SU-DHL-6 (cell line): ENCODE data around the gene SLC6A20.

Experiments used
- H2AFZ ChIP-seq: fragments of 200-600 bp; sonication (generic); 2 replicates; pipeline ENCODE4 v1.6.1; 2014; ENCODE audit warnings: low read depth, mild to moderate bottlenecking, moderate library complexity, mixed read lengths, antibody characterized with exemption, low read length; ENCODE audit not compliant: severe bottlenecking
- H3F3A ChIP-seq: fragments of 200-600 bp; shearing (Covaris generic); 2 replicates; pipeline ENCODE4 v1.6.0; 2016; ENCODE audit warnings: antibody characterized with exemption, mild to moderate bottlenecking; ENCODE audit not compliant: insufficient read depth
- H3K27ac ChIP-seq: fragments of 200-600 bp; sonication (generic); 2 replicates; pipeline ENCODE4 v1.5.1; 2016; ENCODE audit warnings: low read depth, mild to moderate bottlenecking, low read length, moderate library complexity, mixed read lengths
- H3K27me3 ChIP-seq: fragments of 200-600 bp; sonication (generic), shearing (Covaris generic); 2 replicates; pipeline ENCODE4 v1.6.0; 2014; ENCODE audit warnings: mild to moderate bottlenecking, low read length
- H3K36me3 ChIP-seq: fragments of 200-600 bp; sonication (generic); 2 replicates; pipeline ENCODE4 v1.6.1; 2014; ENCODE audit warnings: mild to moderate bottlenecking, low read length, mixed read lengths
- H3K4me2 ChIP-seq: fragments of 300-600, 200-600 bp; shearing (Covaris generic), sonication (generic); 2 replicates; pipeline ENCODE4 v1.6.0; 2014; ENCODE audit warnings: low read length, low read depth, mild to moderate bottlenecking; ENCODE audit not compliant: poor library complexity, severe bottlenecking
- H3K4me3 ChIP-seq: fragments of 200-600 bp; sonication (generic); 2 replicates; pipeline ENCODE4 v1.5.1; 2014; ENCODE audit warnings: antibody characterized with exemption, low read length, mild to moderate bottlenecking, mixed read lengths; ENCODE audit not compliant: insufficient read depth, poor library complexity, severe bottlenecking
- H3K79me2 ChIP-seq: fragments of 200-600 bp; sonication (generic); 2 replicates; pipeline ENCODE4 v1.6.1; 2014; ENCODE audit warnings: mild to moderate bottlenecking, low read length, moderate library complexity; ENCODE audit not compliant: insufficient read depth
- H3K9ac ChIP-seq: fragments of 200-600 bp; sonication (generic); 2 replicates; pipeline ENCODE4 v1.7.0; 2014; ENCODE audit warnings: mild to moderate bottlenecking, low read length
- H3K9me2 ChIP-seq: fragments of 200-600 bp; sonication (generic); replicated peaks from 2 replicates; pipeline ENCODE4 v1.6.1; 2014; ENCODE audit warnings: low read length; ENCODE audit not compliant: insufficient read depth
- H3K9me3 ChIP-seq: fragments of 200-600 bp; sonication (generic); 2 replicates; pipeline ENCODE4 v1.6.1; 2014; ENCODE audit warnings: low read length, mixed read lengths; ENCODE audit not compliant: insufficient read depth
- H4K20me1 ChIP-seq: fragments of 200-600 bp; sonication (generic); 2 replicates; pipeline ENCODE4 v1.6.1; 2014; ENCODE audit warnings: low read depth, mild to moderate bottlenecking, antibody characterized with exemption, low read length, moderate library complexity, mixed read lengths
- EZH2phosphoT487 ChIP-seq: fragments of 200-600 bp; sonication (generic), shearing (Covaris generic); conservative IDR thresholded peaks from 2 replicates; pipeline ENCODE4 v1.6.1; 2018; ENCODE audit warnings: mild to moderate bottlenecking, antibody characterized with exemption, low read length, moderate library complexity, mixed read lengths
- TF ChIP-seq, protein P1 (sequence below): fragments of 200-600 bp; sonication (generic); IDR thresholded peaks from one replicate; pipeline ENCODE4 v1.5.1; 2017; ENCODE audit warnings: antibody characterized with exemption, mild to moderate bottlenecking, low read length, moderate library complexity; ENCODE audit not compliant: insufficient read depth, poor library complexity, severe bottlenecking

The SLC6A20 gene

DNA sequence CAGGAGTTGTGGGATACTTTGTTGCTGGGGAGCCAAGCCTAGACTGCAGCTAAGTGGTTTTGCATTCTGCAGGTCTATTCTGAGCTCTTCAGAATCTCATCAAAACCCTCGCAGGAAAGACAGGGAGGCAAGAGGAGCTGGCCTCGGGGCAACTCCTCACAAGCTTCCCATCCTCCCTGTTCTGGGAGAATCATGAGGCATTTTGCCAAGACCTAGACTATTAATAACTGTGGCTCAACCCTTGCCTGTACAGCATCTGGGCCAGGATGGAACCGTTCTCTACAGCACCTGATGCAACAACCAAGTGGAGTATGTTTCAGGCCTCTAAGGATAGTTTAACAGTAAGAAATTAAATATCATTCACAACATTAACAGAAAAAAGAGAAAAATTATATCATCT, 20.2 kb upstream of the SLC6A20 start:
- no peak overlapping the region for H2AFZ ChIP-seq
- no peak overlapping the region for H3K9ac ChIP-seq
- no peaks in the 10 kb centered on the region for H3K79me2 ChIP-seq
- H3K27me3 ChIP-seq, result no peaks in the 10 kb centered on the region
- no peak overlapping the region for H3K4me2 ChIP-seq
- H3F3A ChIP-seq, result no peaks in the 10 kb centered on the region
- no peaks in the 10 kb centered on the region for H3K9me3 ChIP-seq
- H3K36me3 ChIP-seq, result no peaks in the 10 kb centered on the region
- H3K4me3 ChIP-seq, result no peak overlapping the region
- no peaks in the 10 kb centered on the region for H3K9me2 ChIP-seq
- no peak overlapping the region for H3K27ac ChIP-seq
- TF ChIP-seq, protein P1, sequence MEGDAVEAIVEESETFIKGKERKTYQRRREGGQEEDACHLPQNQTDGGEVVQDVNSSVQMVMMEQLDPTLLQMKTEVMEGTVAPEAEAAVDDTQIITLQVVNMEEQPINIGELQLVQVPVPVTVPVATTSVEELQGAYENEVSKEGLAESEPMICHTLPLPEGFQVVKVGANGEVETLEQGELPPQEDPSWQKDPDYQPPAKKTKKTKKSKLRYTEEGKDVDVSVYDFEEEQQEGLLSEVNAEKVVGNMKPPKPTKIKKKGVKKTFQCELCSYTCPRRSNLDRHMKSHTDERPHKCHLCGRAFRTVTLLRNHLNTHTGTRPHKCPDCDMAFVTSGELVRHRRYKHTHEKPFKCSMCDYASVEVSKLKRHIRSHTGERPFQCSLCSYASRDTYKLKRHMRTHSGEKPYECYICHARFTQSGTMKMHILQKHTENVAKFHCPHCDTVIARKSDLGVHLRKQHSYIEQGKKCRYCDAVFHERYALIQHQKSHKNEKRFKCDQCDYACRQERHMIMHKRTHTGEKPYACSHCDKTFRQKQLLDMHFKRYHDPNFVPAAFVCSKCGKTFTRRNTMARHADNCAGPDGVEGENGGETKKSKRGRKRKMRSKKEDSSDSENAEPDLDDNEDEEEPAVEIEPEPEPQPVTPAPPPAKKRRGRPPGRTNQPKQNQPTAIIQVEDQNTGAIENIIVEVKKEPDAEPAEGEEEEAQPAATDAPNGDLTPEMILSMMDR, result no peak
- no peak for TF ChIP-seq EZH2phosphoT487
- no peaks in the 10 kb centered on the region for H4K20me1 ChIP-seq

DNA sequence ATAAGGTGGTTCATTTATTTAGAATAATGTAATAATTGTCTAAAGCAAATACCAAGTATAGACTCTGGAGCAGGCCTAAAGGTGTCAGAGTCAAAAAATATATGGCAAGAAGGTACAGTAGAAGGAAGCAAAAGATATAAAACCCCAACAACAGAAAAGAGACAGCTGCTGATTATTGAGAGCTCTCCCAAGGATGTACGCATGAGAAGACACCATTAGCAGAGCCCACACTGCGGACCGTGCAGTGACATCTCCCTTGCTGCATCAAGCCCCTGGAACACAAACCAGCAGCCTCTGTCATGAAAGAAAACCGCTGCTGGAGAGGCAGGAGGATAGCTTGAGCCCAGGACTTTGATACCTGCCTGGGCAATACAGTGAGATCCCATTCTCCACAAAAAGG, 18.0 kb upstream of the SLC6A20 start:
- no peaks in the 10 kb centered on the region for H4K20me1 ChIP-seq
- H3K4me3 ChIP-seq, result no peak overlapping the region
- H3K9me3 ChIP-seq, result no peaks in the 10 kb centered on the region
- TF ChIP-seq EZH2phosphoT487, result no peak
- TF ChIP-seq, protein P1, result no peak
- no peak overlapping the region for H2AFZ ChIP-seq
- H3K79me2 ChIP-seq, result no peaks in the 10 kb centered on the region
- no peaks in the 10 kb centered on the region for H3F3A ChIP-seq
- no peak overlapping the region for H3K4me2 ChIP-seq
- H3K27ac ChIP-seq, result no peak overlapping the region
- no peaks in the 10 kb centered on the region for H3K27me3 ChIP-seq
- H3K9me2 ChIP-seq, result no peaks in the 10 kb centered on the region
- H3K36me3 ChIP-seq, result no peaks in the 10 kb centered on the region
- no peak overlapping the region for H3K9ac ChIP-seq

DNA sequence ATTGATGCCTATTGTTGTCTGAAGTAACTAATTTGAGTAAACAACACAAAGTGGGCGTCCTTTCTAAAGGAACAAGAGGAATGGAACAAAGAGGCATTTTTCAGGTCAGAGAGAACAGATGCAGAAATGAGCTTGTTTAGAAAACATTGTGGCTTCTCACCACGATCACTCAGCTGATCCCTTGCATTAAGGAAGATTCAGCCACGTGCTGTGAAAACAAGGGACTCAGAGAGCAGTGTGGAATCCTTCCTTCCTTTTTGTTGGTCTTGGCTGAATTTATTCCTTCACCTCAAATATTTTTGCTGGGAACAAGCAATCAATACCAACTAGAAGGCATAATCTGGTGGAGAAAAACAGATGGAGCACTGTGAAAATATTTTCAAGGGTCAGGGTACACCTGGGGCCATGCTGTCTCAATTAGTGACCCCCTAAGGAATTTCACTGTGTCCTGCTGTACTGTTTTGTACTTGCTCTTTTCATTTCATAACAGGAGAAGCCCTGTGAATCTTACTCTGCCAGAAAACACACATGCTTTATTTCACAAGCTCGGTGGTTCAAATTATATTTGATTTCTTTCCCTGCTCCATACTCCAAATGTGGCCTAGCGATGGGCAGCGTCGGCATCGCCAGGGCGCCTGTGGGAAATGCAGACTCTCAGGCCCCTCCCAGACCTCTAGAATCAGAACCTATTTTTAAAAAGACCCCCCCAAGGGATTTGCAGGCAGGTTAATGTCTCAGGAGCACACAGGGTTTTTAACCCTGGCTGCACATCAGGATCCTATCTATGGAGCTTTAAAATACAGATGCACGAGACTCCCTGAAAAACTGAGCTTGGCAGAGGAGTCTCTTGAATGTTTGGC, 11.6 kb upstream of the SLC6A20 start:
- no peak for TF ChIP-seq EZH2phosphoT487
- TF ChIP-seq, protein P1, result no peak
- Histone ChIP-seq H3K27ac (no peak overlapping the region), H3K79me2 (no peaks in the 10 kb centered on the region), H3K4me2 (no peak overlapping the region), H3K9ac (no peak overlapping the region), H2AFZ (no peak overlapping the region), H3K9me2 (no peaks in the 10 kb centered on the region), H3K27me3 (no peaks in the 10 kb centered on the region), H3K9me3 (no peaks in the 10 kb centered on the region), H3K4me3 (no peak overlapping the region), H3F3A (no peaks in the 10 kb centered on the region), H4K20me1 (no peaks in the 10 kb centered on the region), H3K36me3 (no peaks in the 10 kb centered on the region)
